ENCODE results near the gene OLFM1.

DNA sequence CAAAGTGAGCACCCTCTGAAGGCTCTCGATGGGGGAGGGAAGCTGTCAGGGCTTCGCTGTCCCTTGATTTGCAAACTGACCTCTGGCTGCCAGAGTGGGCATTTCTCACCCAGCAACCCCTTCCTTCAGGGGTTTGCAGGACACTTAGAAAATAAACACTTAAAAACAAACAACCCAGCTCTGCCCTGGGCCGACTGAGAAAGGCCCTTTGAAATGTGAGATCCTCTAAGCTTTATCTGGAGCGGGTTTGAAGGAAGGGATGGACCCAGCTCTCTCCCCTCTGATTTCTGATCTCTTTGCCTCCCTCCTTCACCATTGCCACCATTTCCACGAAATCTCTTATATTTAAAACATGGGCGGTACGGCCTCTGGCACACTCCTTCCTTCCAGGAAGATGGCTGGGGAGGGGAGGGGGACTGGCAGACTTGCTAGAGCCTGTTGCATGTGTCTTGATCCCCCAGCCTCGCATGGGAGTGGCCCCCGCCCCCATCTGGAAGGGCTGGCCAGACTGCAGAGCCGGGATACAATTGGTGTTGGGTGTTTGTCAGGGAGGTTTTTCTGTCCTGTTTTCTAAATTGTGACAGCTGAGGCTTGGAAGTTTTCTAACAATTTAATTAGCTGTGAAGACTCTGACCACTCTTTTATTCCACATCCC is 20.2 kb downstream of the OLFM1 start:
- no peak for TF ChIP-seq EZH2 (IDR thresholded peaks at IDR 0.05; ENCODE audit: borderline replicate concordance, low read depth, low read length, severe bottlenecking)
- TF ChIP-seq, protein P1, sequence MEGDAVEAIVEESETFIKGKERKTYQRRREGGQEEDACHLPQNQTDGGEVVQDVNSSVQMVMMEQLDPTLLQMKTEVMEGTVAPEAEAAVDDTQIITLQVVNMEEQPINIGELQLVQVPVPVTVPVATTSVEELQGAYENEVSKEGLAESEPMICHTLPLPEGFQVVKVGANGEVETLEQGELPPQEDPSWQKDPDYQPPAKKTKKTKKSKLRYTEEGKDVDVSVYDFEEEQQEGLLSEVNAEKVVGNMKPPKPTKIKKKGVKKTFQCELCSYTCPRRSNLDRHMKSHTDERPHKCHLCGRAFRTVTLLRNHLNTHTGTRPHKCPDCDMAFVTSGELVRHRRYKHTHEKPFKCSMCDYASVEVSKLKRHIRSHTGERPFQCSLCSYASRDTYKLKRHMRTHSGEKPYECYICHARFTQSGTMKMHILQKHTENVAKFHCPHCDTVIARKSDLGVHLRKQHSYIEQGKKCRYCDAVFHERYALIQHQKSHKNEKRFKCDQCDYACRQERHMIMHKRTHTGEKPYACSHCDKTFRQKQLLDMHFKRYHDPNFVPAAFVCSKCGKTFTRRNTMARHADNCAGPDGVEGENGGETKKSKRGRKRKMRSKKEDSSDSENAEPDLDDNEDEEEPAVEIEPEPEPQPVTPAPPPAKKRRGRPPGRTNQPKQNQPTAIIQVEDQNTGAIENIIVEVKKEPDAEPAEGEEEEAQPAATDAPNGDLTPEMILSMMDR (IDR thresholded peaks at IDR 0.05; ENCODE audit: borderline replicate concordance, extremely low read depth, low read length, poor library complexity, severe bottlenecking), result no peak

Measured in DND-41 (cell line).